GM23248 (cell line): ENCODE data around the gene RGL4. TPM values are rescaled to one million over a fixed set of nuclear protein-coding genes. Genes with fewer than 3 reads are reported as not detected.
"Not testable (repeated sequence)": the region's sequence is repeated elsewhere in the genome, so short reads cannot be mapped to it uniquely, and the experiment has no call there.

Source experiments
- DNase-seq: peaks from one replicate; pipeline ENCODE4 v3.0.0-alpha.2; 2015
- H2AFZ ChIP-seq: fragments of 200-600 bp; sonication (generic); 2 replicates; pipeline ENCODE4 v1.6.1; 2016; ENCODE audit warnings: antibody characterized with exemption
- H3F3A ChIP-seq: fragments of 200-600 bp; sonication (generic); 2 replicates; pipeline ENCODE4 v1.6.1; 2016; ENCODE audit warnings: mild to moderate bottlenecking, antibody characterized with exemption, mixed run types; ENCODE audit not compliant: insufficient read depth
- H3K27ac ChIP-seq: fragments of 200-600 bp; sonication (generic); 2 replicates; pipeline ENCODE4 v1.5.1; 2016; ENCODE audit warnings: mild to moderate bottlenecking
- H3K27me3 ChIP-seq: fragments of 200-600 bp; sonication (generic); replicated peaks from 2 replicates; pipeline ENCODE4 v1.6.1; 2016; ENCODE audit warnings: mild to moderate bottlenecking; ENCODE audit not compliant: insufficient read depth
- H3K36me3 ChIP-seq: fragments of 200-600 bp; sonication (generic); 2 replicates; pipeline ENCODE4 v1.6.1; 2016; ENCODE audit warnings: low read depth, mild to moderate bottlenecking
- H3K4me1 ChIP-seq: fragments of 200-600 bp; sonication (generic); 2 replicates; pipeline ENCODE4 v1.6.1; 2016; ENCODE audit warnings: mild to moderate bottlenecking; ENCODE audit not compliant: insufficient read depth
- H3K4me2 ChIP-seq: fragments of 200-600 bp; sonication (generic); one replicate; pipeline ENCODE4 v1.6.1; 2016; ENCODE audit warnings: mild to moderate bottlenecking; ENCODE audit not compliant: unreplicated experiment
- H3K4me3 ChIP-seq: fragments of 200-600 bp; sonication (generic); 2 replicates; pipeline ENCODE4 v1.5.1; 2016; ENCODE audit warnings: mild to moderate bottlenecking
- H3K79me2 ChIP-seq: fragments of 200-600 bp; sonication (generic); 2 replicates; pipeline ENCODE4 v1.6.1; 2016; ENCODE audit warnings: mild to moderate bottlenecking; ENCODE audit not compliant: insufficient read depth
- H3K9ac ChIP-seq: fragments of 200-600 bp; sonication (generic); 2 replicates; pipeline ENCODE4 v1.6.1; 2016; ENCODE audit warnings: mild to moderate bottlenecking
- H3K9me2 ChIP-seq: fragments of 200-600 bp; sonication (generic); 2 replicates; pipeline ENCODE4 v1.6.1; 2016; ENCODE audit warnings: mixed run types, mild to moderate bottlenecking, moderate library complexity; ENCODE audit not compliant: insufficient read depth
- H3K9me3 ChIP-seq: fragments of 200-600 bp; sonication (generic); one replicate; pipeline ENCODE4 v1.6.1; 2017; ENCODE audit warnings: low read depth
- H4K20me1 ChIP-seq: fragments of 200-600 bp; sonication (generic); 2 replicates; pipeline ENCODE4 v1.6.0; 2016; ENCODE audit not compliant: insufficient read depth
- EZH2 ChIP-seq: fragments of 200-600 bp; sonication (generic); IDR thresholded peaks from 2 replicates; pipeline ENCODE4 v1.6.1; 2018; ENCODE audit warnings: antibody characterized with exemption, mild to moderate bottlenecking; ENCODE audit not compliant: insufficient read depth, poor library complexity, severe bottlenecking
- EZH2phosphoT487 ChIP-seq: fragments of 200-600 bp; sonication (generic); IDR thresholded peaks from 2 replicates; pipeline ENCODE4 v1.6.1; 2018; ENCODE audit warnings: antibody characterized with exemption, moderate library complexity, mild to moderate bottlenecking, low read depth; ENCODE audit not compliant: insufficient read depth
- WGBS, 2 experiments: methylation state at CpG; one replicate each; pipeline ENCODE4 v1.1.6; 2015 to 2017; ENCODE audit warnings: low lambda C conversion rate in 2 of 2, low coverage in 1 of 2; ENCODE audit errors: missing lambda C conversion rate in 2 of 2; 5-methylcytosine and 5-hydroxymethylcytosine counted together
- in situ Hi-C: fragments of 300-500 bp; cut with MboI; formaldehyde crosslinking; loops from 2 replicates; pipeline ENCODE4 v1.15.0; 2020
- polyA plus RNA-seq: library from polyadenylated mRNA; unstranded; fragments of >200 nt; fragmentation: Nextera tagmentation; extraction: Ambion mirVana; gene quantifications from 2 replicates; pipeline ENCODE4 v1.2.1, GENCODE V29; 2016
- total RNA-seq: library from RNA; depleted of rRNA; stranded (reverse); fragments of >200 nt; shearing (Covaris generic); gene quantifications from 2 replicates; pipeline ENCODE4 v1.2.3, GENCODE V29; 2014

The RGL4 gene
- total and polyA plus RNA-seq, 2 experiments from 2014 or later: 0.06 TPM; not detected in 1

- in situ Hi-C loops: no loop called here
- TF ChIP-seq EZH2phosphoT487 (no peak), EZH2 (no peak)
- Histone ChIP-seq H3F3A (no peaks in the 10 kb centered on the region), H3K79me2 (no peaks in the 10 kb centered on the region), H2AFZ (no peak overlapping the region), H3K36me3 (no peaks in the 10 kb centered on the region), H3K9ac (no peak overlapping the region), H3K4me2 (no peak overlapping the region), H3K9me2 (no peaks in the 10 kb centered on the region), H3K9me3 (no peaks in the 10 kb centered on the region), H3K27ac (no peak overlapping the region), H3K27me3 (no peaks in the 10 kb centered on the region), H3K4me1 (no peaks in the 10 kb centered on the region), H3K4me3 (no peak overlapping the region), H4K20me1 (no peaks in the 10 kb centered on the region)
- no peak for DNase-seq
- WGBS, 2 experiments: 75 to 82% methylated on average over 26 of the region's 26 CpGs
Observed at GRCh38 chr22:23673826-23674690, 16.8 kb upstream of the RGL4 start.

- H3K4me1 ChIP-seq, H3K36me3 ChIP-seq, H3K27me3 ChIP-seq, H3K4me3 ChIP-seq, H3F3A ChIP-seq, H3K27ac ChIP-seq, in situ Hi-C loops, H3K4me2 ChIP-seq, H2AFZ ChIP-seq, H3K9me3 ChIP-seq, H3K9ac ChIP-seq, H3K9me2 ChIP-seq, H3K79me2 ChIP-seq, DNase-seq, H4K20me1 ChIP-seq: not testable (repeated sequence)
- 91 to 98% methylated on average over 6 of the region's 6 CpGs for WGBS, 2 experiments
Observed at GRCh38 chr22:23674886-23675501, 15.8 kb upstream of the RGL4 start.

GRCh38 chr22:23675502-23676415, 15.1 kb upstream of the RGL4 start:
- WGBS, 2 experiments: 81 to 91% methylated on average over 14 to 17 of the region's 17 CpGs

GRCh38 chr22:23676841-23677700, 13.7 kb upstream of the RGL4 start:
- H3K4me2 ChIP-seq, H3K9me2 ChIP-seq, H3K27me3 ChIP-seq, H3K4me1 ChIP-seq, H3F3A ChIP-seq, H3K36me3 ChIP-seq, H4K20me1 ChIP-seq, DNase-seq, H3K79me2 ChIP-seq, H3K9ac ChIP-seq, H3K9me3 ChIP-seq, H3K27ac ChIP-seq, in situ Hi-C loops, H2AFZ ChIP-seq, H3K4me3 ChIP-seq: not testable (repeated sequence)
- WGBS, 2 experiments: 93 to 96% methylated on average over 11 to 12 of the region's 12 CpGs

More at GRCh38 chr22:23675502-23676415, 15.1 kb upstream of the RGL4 start:
- no peak overlapping the region for H3K27ac ChIP-seq
- in situ Hi-C loops: no loop called here
- no peak overlapping the region for H2AFZ ChIP-seq
- no peak overlapping the region for H3K4me2 ChIP-seq
- H3K9me3 ChIP-seq: no peaks in the 10 kb centered on the region
- H3K79me2 ChIP-seq: no peaks in the 10 kb centered on the region
- no peak overlapping the region for H3K9ac ChIP-seq
- no peaks in the 10 kb centered on the region for H3K4me1 ChIP-seq
- H3K36me3 ChIP-seq: no peaks in the 10 kb centered on the region
- H3K4me3 ChIP-seq: no peak overlapping the region
- H4K20me1 ChIP-seq: no peaks in the 10 kb centered on the region
- H3F3A ChIP-seq: no peaks in the 10 kb centered on the region
- no peaks in the 10 kb centered on the region for H3K27me3 ChIP-seq
- H3K9me2 ChIP-seq: no peaks in the 10 kb centered on the region
- TF ChIP-seq EZH2: no peak
- DNase-seq: no peak
